Uterus (tissue), 2 donors: ENCODE results near the gene RNGTT.

Experiments
- CTCF ChIP-seq, 4 experiments: fragments of 200-600 bp in 2 of 4; fragments of 450-650 bp in 2 of 4; sonication (generic) in 2 of 4; IDR thresholded peaks; one replicate each; pipeline ENCODE4 v1.5.1; 2016 to 2019; ENCODE audit warnings: antibody characterized with exemption in 4 of 4, mild to moderate bottlenecking in 2 of 4, moderate library complexity in 1 of 4
- POLR2A ChIP-seq, 2 donors: fragments of 450-650 bp; IDR thresholded peaks; one replicate each; pipeline ENCODE4 v1.6.1; 2016; ENCODE audit warnings: antibody characterized with exemption in 2 of 2, mild to moderate bottlenecking in 1 of 2, moderate library complexity in 1 of 2

GRCh38 chr6:88916615-88917208 is 46.7 kb downstream of the RNGTT start:
- no peak for TF ChIP-seq CTCF (IDR thresholded peaks at IDR 0.05)
- no peak for TF ChIP-seq POLR2A (IDR thresholded peaks at IDR 0.05)
